ENCODE data around the gene OR6C68.

- TF ChIP-seq CTCF (IDR thresholded peaks at IDR 0.05) = no peak
- no peak for TF ChIP-seq POLR2AphosphoS5 (IDR thresholded peaks at IDR 0.05; ENCODE audit: low read depth, low read length)
- no peak for TF ChIP-seq SIN3A (IDR thresholded peaks at IDR 0.05; ENCODE audit: borderline replicate concordance, insufficient read depth, low read depth, low read length)
- TF ChIP-seq REST (IDR thresholded peaks at IDR 0.05; ENCODE audit: insufficient read depth in 1 of 2, low read depth in 2 of 2, low read length in 1 of 2) = no peak
- TF ChIP-seq TCF7L2 (IDR thresholded peaks at IDR 0.05; ENCODE audit: low read depth, low read length) = no peak
Observed at GRCh38 chr12:55501601-55502000, 9.4 kb downstream of the OR6C68 start.

Measured in Panc1 (cell line).